GM12891 (cell line): Measurements from ENCODE around the gene NUDC.

Experiments
- POLR2A ChIP-seq: IDR thresholded peaks from 2 replicates; pipeline ENCODE4 v1.6.1; 2011; ENCODE audit warnings: low read depth, low read length, control low read depth
- SPI1 ChIP-seq: IDR thresholded peaks from 2 replicates; pipeline ENCODE4 v1.6.1; 2011; ENCODE audit warnings: low read depth, low read length, control low read depth

GRCh38 chr1:26887125-26887524 lies 34.4 kb upstream of the NUDC start:
- no peak for TF ChIP-seq POLR2A
- no peak for TF ChIP-seq SPI1
